HCT116 (cell line): ENCODE measurements around the gene ADAMTS15. TPM values are rescaled to one million over a fixed set of nuclear protein-coding genes. Genes with fewer than 3 reads are reported as not detected.

Experiments
- ATAC-seq: fragments of 200-7000 bp; cut with Tn5 transposase; 2 replicates; pipeline ENCODE4 v1.9.1; 2020; ENCODE audit warnings: mild to moderate bottlenecking, moderate library complexity
- BruUV-seq: library from RNA; stranded (reverse); fragments of 400-500 nt; replicated peaks from 2 replicates; lab custom pipeline; 2021; lab: Mats Ljungman, UMichigan
- CTCF ChIA-PET: fragments of 300-600 bp; sonication (Branson Sonifier 250); formaldehyde crosslinking; loops from one replicate; lab custom pipeline; 2021; ENCODE audit warnings: antibody characterized with exemption; lab: Charles Lee
- POLR2A ChIA-PET: fragments of 300-600, 350-600 bp; sonication (Branson Sonifier 250); formaldehyde crosslinking; loops from one replicate; lab custom pipeline; 2021; ENCODE audit warnings: antibody characterized with exemption; lab: Charles Lee
- RAD21 ChIA-PET, 2 experiments: fragments of 300-600 bp; sonication (Branson Sonifier 250); formaldehyde crosslinking; loops; one replicate each; lab custom pipeline; 2023; ENCODE audit warnings: low total read pairs in 2 of 2; ENCODE audit not compliant: uncharacterized antibody in 2 of 2, unreplicated experiment in 2 of 2, low non-redundant PET in 1 of 2; lab: Charles Lee
- DNase-seq: peaks from one replicate; pipeline ENCODE4 v3.0.0-alpha.2; 2010; ENCODE audit warnings: low read depth, low spot score
- H2AFZ ChIP-seq: fragments of 200-600 bp; shearing (Covaris generic), sonication (generic); 2 replicates; pipeline ENCODE4 v1.6.1; 2017; ENCODE audit warnings: low read depth, mixed run types, mixed read lengths, antibody characterized with exemption, low read length; ENCODE audit not compliant: poor library complexity, severe bottlenecking
- H3K27ac ChIP-seq: 2 replicates; pipeline ENCODE4 v1.5.1; 2012; ENCODE audit warnings: low read depth, low read length
- H3K27me3 ChIP-seq: fragments of 200-600 bp; sonication (generic); 2 replicates; pipeline ENCODE4 v1.6.1; 2016; ENCODE audit warnings: mixed run types, low read length, mixed read lengths; ENCODE audit not compliant: insufficient read depth
- H3K36me3 ChIP-seq, 2 experiments: fragments of 200-500 bp in 1 of 2; fragments of 200-600 bp in 1 of 2; sonication (Bioruptor generic) in 1 of 2; sonication (generic) in 1 of 2; 2 replicates each; pipeline versions ENCODE4 v1.5.1 to v1.6.1; 2014 to 2016; ENCODE audit warnings: low read length in 2 of 2, inconsistent platforms in 1 of 2, mixed read lengths in 1 of 2, mixed run types in 1 of 2; ENCODE audit not compliant: insufficient read depth in 2 of 2, control insufficient read depth in 1 of 2
- H3K4me1 ChIP-seq, 2 experiments: fragments of 200-600 bp in 1 of 2; sonication (generic) in 1 of 2; 2 replicates each; pipeline versions ENCODE4 v1.5.1 to v1.6.1; 2012 to 2017; ENCODE audit warnings: low read length in 2 of 2, inconsistent platforms in 1 of 2, mild to moderate bottlenecking in 1 of 2, mixed read lengths in 1 of 2, mixed run types in 1 of 2, moderate library complexity in 1 of 2; ENCODE audit not compliant: insufficient read depth in 2 of 2, control insufficient read depth in 1 of 2
- H3K4me2 ChIP-seq: fragments of 200-600 bp; sonication (generic); 2 replicates; pipeline ENCODE4 v1.6.1; 2017; ENCODE audit warnings: mixed run types, low read length, mixed read lengths
- H3K4me3 ChIP-seq, 2 experiments: fragments of 200-600 bp in 1 of 2; sonication (generic) in 1 of 2; replicated peaks in 1 of 2; 2 replicates each; pipeline ENCODE4 v1.5.1; 2011 to 2016; ENCODE audit warnings: low read length in 2 of 2, control low read depth in 1 of 2, low read depth in 1 of 2, mild to moderate bottlenecking in 1 of 2, mixed read lengths in 1 of 2, mixed run types in 1 of 2
- H3K79me2 ChIP-seq: fragments of 200-600 bp; sonication (generic); 2 replicates; pipeline ENCODE4 v1.6.1; 2017; ENCODE audit warnings: mild to moderate bottlenecking, mixed run types, low read length, moderate library complexity, mixed read lengths; ENCODE audit not compliant: insufficient read depth
- H3K9ac ChIP-seq: fragments of 200-600 bp; sonication (generic); 2 replicates; pipeline ENCODE4 v1.6.1; 2016; ENCODE audit warnings: low read length, mixed read lengths
- H3K9me2 ChIP-seq: fragments of 200-600 bp; sonication (generic), shearing (Covaris generic); 2 replicates; pipeline ENCODE4 v1.6.1; 2017; ENCODE audit warnings: mixed run types, mild to moderate bottlenecking, moderate library complexity; ENCODE audit not compliant: insufficient read depth
- H3K9me3 ChIP-seq, 2 experiments: fragments of 200-500 bp in 1 of 2; fragments of 200-600 bp in 1 of 2; sonication (Bioruptor generic) in 1 of 2; sonication (generic) in 1 of 2; 2 replicates each; pipeline ENCODE4 v1.6.1; 2014 to 2017; ENCODE audit warnings: low read length in 2 of 2, mixed read lengths in 2 of 2, inconsistent platforms in 1 of 2, low read depth in 1 of 2, mild to moderate bottlenecking in 1 of 2, mixed run types in 1 of 2, moderate library complexity in 1 of 2; ENCODE audit not compliant: control insufficient read depth in 1 of 2, insufficient read depth in 1 of 2
- H4K20me1 ChIP-seq: fragments of 200-600 bp; sonication (generic), shearing (Covaris generic); 2 replicates; pipeline ENCODE4 v1.6.1; 2017; ENCODE audit warnings: mixed run types, mild to moderate bottlenecking, moderate library complexity; ENCODE audit not compliant: insufficient read depth
- CBX3 ChIP-seq: IDR thresholded peaks from 2 replicates; pipeline ENCODE4 v1.6.1; 2012; ENCODE audit warnings: low read depth
- CEBPB ChIP-seq: IDR thresholded peaks from 2 replicates; pipeline ENCODE4 v1.6.1; 2012; ENCODE audit warnings: low read depth
- ELF1 ChIP-seq: IDR thresholded peaks from 2 replicates; pipeline ENCODE4 v1.6.1; 2012; ENCODE audit warnings: low read depth, borderline replicate concordance
- EZH2 ChIP-seq: fragments of 200-600 bp; sonication (generic); IDR thresholded peaks from 2 replicates; pipeline ENCODE4 v1.6.1; 2017; ENCODE audit warnings: antibody characterized with exemption, mixed run types
- FOSL1 ChIP-seq: IDR thresholded peaks from 2 replicates; pipeline ENCODE4 v1.6.1; 2012; ENCODE audit warnings: low read depth
- JUND ChIP-seq: IDR thresholded peaks from 2 replicates; pipeline ENCODE4 v1.6.1; 2012
- POLR2A ChIP-seq: IDR thresholded peaks from 2 replicates; pipeline ENCODE4 v1.7.0; 2011; ENCODE audit warnings: borderline replicate concordance; ENCODE audit not compliant: insufficient read depth, insufficient read length; ENCODE audit errors: extremely low read depth
- POLR2AphosphoS5 ChIP-seq: IDR thresholded peaks from 2 replicates; pipeline ENCODE4 v1.6.1; 2011; ENCODE audit warnings: mild to moderate bottlenecking, low read depth, low read length, moderate library complexity
- RAD21 ChIP-seq: IDR thresholded peaks from 2 replicates; pipeline ENCODE4 v1.6.1; 2012; ENCODE audit warnings: low read depth, mild to moderate bottlenecking
- SIN3A ChIP-seq: IDR thresholded peaks from 2 replicates; pipeline ENCODE4 v1.6.1; 2012; ENCODE audit warnings: low read depth
- SP1 ChIP-seq: IDR thresholded peaks from 2 replicates; pipeline ENCODE4 v1.6.1; 2012; ENCODE audit warnings: low read depth
- SRF ChIP-seq: IDR thresholded peaks from 2 replicates; pipeline ENCODE4 v1.6.1; 2012; ENCODE audit warnings: low read depth
- TCF7L2 ChIP-seq: IDR thresholded peaks from 2 replicates; pipeline ENCODE4 v1.7.0; 2011; ENCODE audit warnings: borderline replicate concordance, inconsistent platforms; ENCODE audit not compliant: insufficient read depth, insufficient read length; ENCODE audit errors: extremely low read depth
- YY1 ChIP-seq: IDR thresholded peaks from 2 replicates; pipeline ENCODE4 v1.6.1; 2011; ENCODE audit warnings: low read length, low read depth, moderate library complexity, mild to moderate bottlenecking; ENCODE audit not compliant: insufficient replicate concordance; ENCODE audit errors: extremely low read depth
- ZFX ChIP-seq: fragments of 450-650 bp; IDR thresholded peaks from 2 replicates; pipeline ENCODE4 v1.6.1; 2017
- ZNF274 ChIP-seq: fragments of 200-500 bp; sonication (Bioruptor generic); IDR thresholded peaks from 2 replicates; pipeline ENCODE4 v1.6.1; 2014; ENCODE audit warnings: mild to moderate bottlenecking, low read depth, low read length, inconsistent platforms
- intact Hi-C: fragments of 100-400 bp; cut with micrococcal nuclease; formaldehyde crosslinking; loops from 2 replicates; pipeline ENCODE4 v1.10.0; 2022
- total RNA-seq: library from RNA; stranded (reverse); gene quantifications from one replicate; pipeline ENCODE4 v1.2.1, GENCODE V29; 2021; ENCODE audit not compliant: unreplicated experiment
- TF ChIP-seq, protein P1 (sequence below): IDR thresholded peaks from 2 replicates; pipeline ENCODE4 v1.6.1; 2012
- TF ChIP-seq, protein P2 (sequence below), 3 experiments: fragments of 200-600 bp in 1 of 3; sonication (generic) in 1 of 3; IDR thresholded peaks in 2 of 3; conservative IDR thresholded peaks in 1 of 3; 2 replicates each; pipeline ENCODE4 v1.5.1; 2012 to 2017; ENCODE audit warnings: low read depth in 2 of 3, low read length in 2 of 3, antibody characterized with exemption in 1 of 3, borderline replicate concordance in 1 of 3, control low read depth in 1 of 3, mild to moderate bottlenecking in 1 of 3, mixed read lengths in 1 of 3, mixed run types in 1 of 3, moderate library complexity in 1 of 3; ENCODE audit not compliant: insufficient read depth in 1 of 3
- TF ChIP-seq, protein P3 (sequence below): IDR thresholded peaks from 2 replicates; pipeline ENCODE4 v1.6.1; 2012
- TF ChIP-seq, protein P4 (sequence below): IDR thresholded peaks from 2 replicates; pipeline ENCODE4 v1.6.1; 2012; ENCODE audit warnings: low read depth

ADAMTS15 gene
- total RNA-seq, 1 experiment from 2014 or later: 0.44 TPM

DNA sequence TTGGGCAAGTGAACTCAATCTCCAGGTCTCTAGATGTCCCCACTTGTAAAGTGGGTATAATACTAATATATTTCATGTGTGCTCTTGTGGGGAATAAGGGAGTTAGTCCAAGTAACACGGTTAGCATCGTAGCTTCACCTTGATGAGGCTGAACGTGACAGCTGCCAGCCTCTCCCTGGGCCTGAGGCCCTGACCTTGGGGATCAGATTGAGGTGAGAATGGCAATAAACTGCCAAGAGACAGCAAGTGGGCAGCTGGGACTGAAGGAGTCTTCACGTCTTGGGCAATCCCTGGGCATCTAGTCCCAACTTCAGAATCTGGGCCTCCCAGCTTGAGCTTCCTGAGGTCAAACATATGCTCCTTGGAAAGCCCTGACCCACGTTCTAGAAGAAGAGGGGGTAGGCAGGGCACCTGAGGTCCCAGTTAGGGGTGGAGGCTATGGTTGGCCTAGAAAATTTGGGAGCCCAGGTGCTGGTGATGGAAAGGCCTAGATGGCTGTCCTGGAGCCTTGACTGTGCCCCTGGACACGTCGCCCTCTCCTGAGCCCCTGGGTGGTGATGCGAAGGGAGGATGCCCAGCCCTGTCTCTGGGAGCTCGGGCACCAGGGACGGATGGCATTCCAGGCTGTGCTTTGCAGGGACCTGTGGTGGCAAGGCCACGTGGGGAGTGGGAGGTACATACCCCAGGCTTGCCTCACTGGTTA is 23.4 kb downstream of the ADAMTS15 start:
- ChIA-PET CTCF (no interaction called here), POLR2A (no interaction called here)
- no peak for ATAC-seq

More for the DNA sequence above, 23.4 kb downstream of the ADAMTS15 start:
- Histone ChIP-seq H3K27ac (no peak overlapping the region), H3K79me2 (no peaks in the 10 kb centered on the region), H4K20me1 (no peaks in the 10 kb centered on the region), H3K9me3 (no peaks in the 10 kb centered on the region), H3K4me3 (no peak overlapping the region), H3K9me2 (no peaks in the 10 kb centered on the region), H3K27me3 (no peaks in the 10 kb centered on the region), H3K9ac (no peak overlapping the region), H3K36me3 (no peaks in the 10 kb centered on the region), H2AFZ (no peak overlapping the region), H3K4me1 (no peaks in the 10 kb centered on the region), H3K4me2 (no peak overlapping the region)
- BruUV-seq: no TSS peak
- DNase-seq: no peak
- intact Hi-C loops: no loop called here
- RAD21 ChIA-PET: interaction anchor here in 1 of 2 experiments (0.5 kb wide), 1 partner anchor 24 kb away, joined by 3 read pairs; the partner anchor contains the start of gene ADAMTS15
- TF ChIP-seq YY1: no peak
- TF ChIP-seq, protein P1, sequence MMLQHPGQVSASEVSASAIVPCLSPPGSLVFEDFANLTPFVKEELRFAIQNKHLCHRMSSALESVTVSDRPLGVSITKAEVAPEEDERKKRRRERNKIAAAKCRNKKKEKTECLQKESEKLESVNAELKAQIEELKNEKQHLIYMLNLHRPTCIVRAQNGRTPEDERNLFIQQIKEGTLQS: no peak
- TF ChIP-seq EZH2: no peak
- TF ChIP-seq ZFX: no peak
- TF ChIP-seq, protein P2, sequence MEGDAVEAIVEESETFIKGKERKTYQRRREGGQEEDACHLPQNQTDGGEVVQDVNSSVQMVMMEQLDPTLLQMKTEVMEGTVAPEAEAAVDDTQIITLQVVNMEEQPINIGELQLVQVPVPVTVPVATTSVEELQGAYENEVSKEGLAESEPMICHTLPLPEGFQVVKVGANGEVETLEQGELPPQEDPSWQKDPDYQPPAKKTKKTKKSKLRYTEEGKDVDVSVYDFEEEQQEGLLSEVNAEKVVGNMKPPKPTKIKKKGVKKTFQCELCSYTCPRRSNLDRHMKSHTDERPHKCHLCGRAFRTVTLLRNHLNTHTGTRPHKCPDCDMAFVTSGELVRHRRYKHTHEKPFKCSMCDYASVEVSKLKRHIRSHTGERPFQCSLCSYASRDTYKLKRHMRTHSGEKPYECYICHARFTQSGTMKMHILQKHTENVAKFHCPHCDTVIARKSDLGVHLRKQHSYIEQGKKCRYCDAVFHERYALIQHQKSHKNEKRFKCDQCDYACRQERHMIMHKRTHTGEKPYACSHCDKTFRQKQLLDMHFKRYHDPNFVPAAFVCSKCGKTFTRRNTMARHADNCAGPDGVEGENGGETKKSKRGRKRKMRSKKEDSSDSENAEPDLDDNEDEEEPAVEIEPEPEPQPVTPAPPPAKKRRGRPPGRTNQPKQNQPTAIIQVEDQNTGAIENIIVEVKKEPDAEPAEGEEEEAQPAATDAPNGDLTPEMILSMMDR (IDR thresholded peaks at IDR 0.05 in 2 of 3, conservative IDR thresholded peaks at IDR 0.05 in 1 of 3; ENCODE audit: borderline replicate concordance in 1 of 3, insufficient read depth in 1 of 3, low read depth in 2 of 3, low read length in 2 of 3): no peak
- no peak for TF ChIP-seq ZNF274
- TF ChIP-seq, protein P3, sequence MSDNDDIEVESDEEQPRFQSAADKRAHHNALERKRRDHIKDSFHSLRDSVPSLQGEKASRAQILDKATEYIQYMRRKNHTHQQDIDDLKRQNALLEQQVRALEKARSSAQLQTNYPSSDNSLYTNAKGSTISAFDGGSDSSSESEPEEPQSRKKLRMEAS: no peak
- no peak for TF ChIP-seq SIN3A
- no peak for TF ChIP-seq RAD21
- TF ChIP-seq ELF1: no peak
- TF ChIP-seq TCF7L2: no peak
- no peak for TF ChIP-seq FOSL1
- TF ChIP-seq, protein P4, sequence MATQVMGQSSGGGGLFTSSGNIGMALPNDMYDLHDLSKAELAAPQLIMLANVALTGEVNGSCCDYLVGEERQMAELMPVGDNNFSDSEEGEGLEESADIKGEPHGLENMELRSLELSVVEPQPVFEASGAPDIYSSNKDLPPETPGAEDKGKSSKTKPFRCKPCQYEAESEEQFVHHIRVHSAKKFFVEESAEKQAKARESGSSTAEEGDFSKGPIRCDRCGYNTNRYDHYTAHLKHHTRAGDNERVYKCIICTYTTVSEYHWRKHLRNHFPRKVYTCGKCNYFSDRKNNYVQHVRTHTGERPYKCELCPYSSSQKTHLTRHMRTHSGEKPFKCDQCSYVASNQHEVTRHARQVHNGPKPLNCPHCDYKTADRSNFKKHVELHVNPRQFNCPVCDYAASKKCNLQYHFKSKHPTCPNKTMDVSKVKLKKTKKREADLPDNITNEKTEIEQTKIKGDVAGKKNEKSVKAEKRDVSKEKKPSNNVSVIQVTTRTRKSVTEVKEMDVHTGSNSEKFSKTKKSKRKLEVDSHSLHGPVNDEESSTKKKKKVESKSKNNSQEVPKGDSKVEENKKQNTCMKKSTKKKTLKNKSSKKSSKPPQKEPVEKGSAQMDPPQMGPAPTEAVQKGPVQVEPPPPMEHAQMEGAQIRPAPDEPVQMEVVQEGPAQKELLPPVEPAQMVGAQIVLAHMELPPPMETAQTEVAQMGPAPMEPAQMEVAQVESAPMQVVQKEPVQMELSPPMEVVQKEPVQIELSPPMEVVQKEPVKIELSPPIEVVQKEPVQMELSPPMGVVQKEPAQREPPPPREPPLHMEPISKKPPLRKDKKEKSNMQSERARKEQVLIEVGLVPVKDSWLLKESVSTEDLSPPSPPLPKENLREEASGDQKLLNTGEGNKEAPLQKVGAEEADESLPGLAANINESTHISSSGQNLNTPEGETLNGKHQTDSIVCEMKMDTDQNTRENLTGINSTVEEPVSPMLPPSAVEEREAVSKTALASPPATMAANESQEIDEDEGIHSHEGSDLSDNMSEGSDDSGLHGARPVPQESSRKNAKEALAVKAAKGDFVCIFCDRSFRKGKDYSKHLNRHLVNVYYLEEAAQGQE: no peak
- TF ChIP-seq SP1: no peak
- TF ChIP-seq JUND: no peak
- TF ChIP-seq POLR2A: no peak
- TF ChIP-seq POLR2AphosphoS5: no peak
- TF ChIP-seq CBX3: no peak
- TF ChIP-seq SRF: no peak
- TF ChIP-seq CEBPB: no peak
